Neural cell (in vitro differentiated cells): ENCODE results near the gene CBX6. TPM values are rescaled to one million over a fixed set of nuclear protein-coding genes. Genes with fewer than 3 reads are reported as not detected.

Experiments used
- H2AFZ ChIP-seq: fragments of 200-600, 300-800 bp; sonication (generic), shearing (Covaris generic); 2 replicates; pipeline ENCODE4 v1.6.0; 2014; ENCODE audit warnings: low read depth, mild to moderate bottlenecking, antibody characterized with exemption, low read length, moderate library complexity
- H3F3A ChIP-seq: fragments of 200-600 bp; shearing (Covaris generic); 2 replicates; pipeline ENCODE4 v1.6.1; 2016; ENCODE audit warnings: mild to moderate bottlenecking, moderate library complexity, mixed read lengths, antibody characterized with exemption, low read length; ENCODE audit not compliant: insufficient read depth, poor library complexity, severe bottlenecking
- H3K27ac ChIP-seq: fragments of 200-600, 300-800 bp; sonication (generic), shearing (Covaris generic); 2 replicates; pipeline ENCODE4 v1.5.1; 2014; ENCODE audit warnings: mild to moderate bottlenecking, low read length, moderate library complexity
- H3K27me3 ChIP-seq: fragments of 300-800, 200-600 bp; sonication (generic), shearing (Covaris generic); 2 replicates; pipeline ENCODE4 v1.6.0; 2014; ENCODE audit warnings: mild to moderate bottlenecking, low read depth, low read length, moderate library complexity; ENCODE audit not compliant: insufficient read depth
- H3K36me3 ChIP-seq: fragments of 300-800, 200-600 bp; sonication (generic), shearing (Covaris generic); 2 replicates; pipeline ENCODE4 v1.5.1; 2014; ENCODE audit warnings: mild to moderate bottlenecking, antibody characterized with exemption, low read length, moderate library complexity; ENCODE audit not compliant: insufficient read depth
- H3K4me2 ChIP-seq: fragments of 300-800, 200-600 bp; sonication (generic), shearing (Covaris generic); 2 replicates; pipeline ENCODE4 v1.6.0; 2014; ENCODE audit warnings: mild to moderate bottlenecking, low read length
- H3K4me3 ChIP-seq: fragments of 300-800, 200-600 bp; sonication (generic), shearing (Covaris generic); 2 replicates; pipeline ENCODE4 v1.5.1; 2014; ENCODE audit warnings: mild to moderate bottlenecking, low read length, moderate library complexity
- H3K79me2 ChIP-seq: fragments of 200-600 bp; shearing (Covaris generic); replicated peaks from 2 replicates; pipeline ENCODE4 v1.6.0; 2014; ENCODE audit warnings: mild to moderate bottlenecking, low read length, moderate library complexity; ENCODE audit not compliant: insufficient read depth
- H3K9ac ChIP-seq: fragments of 300-800, 200-600 bp; sonication (generic), shearing (Covaris generic); 2 replicates; pipeline ENCODE4 v1.6.1; 2016; ENCODE audit warnings: mild to moderate bottlenecking, low read length, mixed read lengths
- H3K9me2 ChIP-seq: fragments of 200-600 bp; shearing (Covaris generic); 2 replicates; pipeline ENCODE4 v1.6.1; 2016; ENCODE audit warnings: mild to moderate bottlenecking, low read length, mixed read lengths; ENCODE audit not compliant: insufficient read depth
- H3K9me3 ChIP-seq: fragments of 200-600, 300-800 bp; sonication (generic), shearing (Covaris generic); 2 replicates; pipeline ENCODE4 v1.6.1; 2016; ENCODE audit warnings: mild to moderate bottlenecking, mixed run types, low read length, moderate library complexity, mixed read lengths
- H4K20me1 ChIP-seq: fragments of 200-600 bp; shearing (Covaris generic); 2 replicates; pipeline ENCODE4 v1.6.1; 2016; ENCODE audit warnings: mild to moderate bottlenecking, mixed run types; ENCODE audit not compliant: insufficient read depth
- EP300 ChIP-seq: fragments of 450-650 bp; conservative IDR thresholded peaks from 2 replicates; pipeline ENCODE4 v1.6.1; 2014; ENCODE audit warnings: antibody characterized with exemption, mild to moderate bottlenecking, moderate library complexity; ENCODE audit not compliant: poor library complexity, severe bottlenecking
- EZH2 ChIP-seq: fragments of 200-600, 300-800 bp; shearing (Covaris generic), sonication (generic); IDR thresholded peaks from 2 replicates; pipeline ENCODE4 v1.6.1; 2014; ENCODE audit warnings: antibody characterized with exemption, low read length, borderline replicate concordance, mild to moderate bottlenecking; ENCODE audit not compliant: insufficient read depth, poor library complexity, severe bottlenecking
- MXI1 ChIP-seq: fragments of 450-650 bp; conservative IDR thresholded peaks from 2 replicates; pipeline ENCODE4 v1.6.1; 2014; ENCODE audit warnings: antibody characterized with exemption, mild to moderate bottlenecking; ENCODE audit not compliant: poor library complexity, severe bottlenecking
- POLR2AphosphoS5 ChIP-seq: IDR thresholded peaks from 2 replicates; pipeline ENCODE4 v1.6.1; 2012
- RAD21 ChIP-seq: fragments of 450-650 bp; conservative IDR thresholded peaks from 2 replicates; pipeline ENCODE4 v1.6.1; 2014; ENCODE audit warnings: antibody characterized with exemption, mild to moderate bottlenecking, moderate library complexity
- REST ChIP-seq: IDR thresholded peaks from 2 replicates; pipeline ENCODE4 v1.6.1; 2012; ENCODE audit warnings: borderline replicate concordance
- SMC3 ChIP-seq: fragments of 450-650 bp; conservative IDR thresholded peaks from 2 replicates; pipeline ENCODE4 v1.6.1; 2014; ENCODE audit warnings: antibody characterized with exemption, mild to moderate bottlenecking, moderate library complexity; ENCODE audit not compliant: poor library complexity
- TAF1 ChIP-seq: IDR thresholded peaks from 2 replicates; pipeline ENCODE4 v1.6.1; 2012; ENCODE audit warnings: low read depth
- polyA plus RNA-seq: library from polyadenylated mRNA; depleted of rRNA; stranded (reverse); fragments of >200 nt; gene quantifications from 2 replicates; pipeline ENCODE4 v1.2.3, GENCODE V29; 2014
- TF ChIP-seq, protein P1 (sequence below): fragments of 450-650 bp; IDR thresholded peaks from 2 replicates; pipeline ENCODE4 v1.5.1; 2014; ENCODE audit warnings: antibody characterized with exemption, mild to moderate bottlenecking, moderate library complexity; ENCODE audit not compliant: poor library complexity, severe bottlenecking

The CBX6 gene
- polyA plus RNA-seq, 1 donor from 2014 or later: 13.0 TPM

- no peak overlapping the region for H3K4me2 ChIP-seq
- H3K9ac ChIP-seq: no peak overlapping the region
These were observed 36.1 kb downstream of the CBX6 start for GRCh38 chr22:38835888-38836301.

GRCh38 chr22:38834991-38835390 lies 37.0 kb downstream of the CBX6 start:
- no peak overlapping the region for H3K27ac ChIP-seq
- TF ChIP-seq EZH2 (no peak), TAF1 (no peak), POLR2AphosphoS5 (no peak), REST (no peak), RAD21 (no peak), SMC3 (no peak), MXI1 (no peak)
- TF ChIP-seq, protein P1, sequence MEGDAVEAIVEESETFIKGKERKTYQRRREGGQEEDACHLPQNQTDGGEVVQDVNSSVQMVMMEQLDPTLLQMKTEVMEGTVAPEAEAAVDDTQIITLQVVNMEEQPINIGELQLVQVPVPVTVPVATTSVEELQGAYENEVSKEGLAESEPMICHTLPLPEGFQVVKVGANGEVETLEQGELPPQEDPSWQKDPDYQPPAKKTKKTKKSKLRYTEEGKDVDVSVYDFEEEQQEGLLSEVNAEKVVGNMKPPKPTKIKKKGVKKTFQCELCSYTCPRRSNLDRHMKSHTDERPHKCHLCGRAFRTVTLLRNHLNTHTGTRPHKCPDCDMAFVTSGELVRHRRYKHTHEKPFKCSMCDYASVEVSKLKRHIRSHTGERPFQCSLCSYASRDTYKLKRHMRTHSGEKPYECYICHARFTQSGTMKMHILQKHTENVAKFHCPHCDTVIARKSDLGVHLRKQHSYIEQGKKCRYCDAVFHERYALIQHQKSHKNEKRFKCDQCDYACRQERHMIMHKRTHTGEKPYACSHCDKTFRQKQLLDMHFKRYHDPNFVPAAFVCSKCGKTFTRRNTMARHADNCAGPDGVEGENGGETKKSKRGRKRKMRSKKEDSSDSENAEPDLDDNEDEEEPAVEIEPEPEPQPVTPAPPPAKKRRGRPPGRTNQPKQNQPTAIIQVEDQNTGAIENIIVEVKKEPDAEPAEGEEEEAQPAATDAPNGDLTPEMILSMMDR: no peak

More at GRCh38 chr22:38835888-38836301, 36.1 kb downstream of the CBX6 start:
- H3K9me2 ChIP-seq: no peaks in the 10 kb centered on the region
- no peak overlapping the region for H3K4me3 ChIP-seq
- no peaks in the 10 kb centered on the region for H4K20me1 ChIP-seq
- H3K27me3 ChIP-seq: no peaks in the 10 kb centered on the region
- H3K27ac ChIP-seq: no peak overlapping the region
- no peaks in the 10 kb centered on the region for H3F3A ChIP-seq
- no peak overlapping the region for H2AFZ ChIP-seq
- no peaks in the 10 kb centered on the region for H3K9me3 ChIP-seq
- H3K79me2 ChIP-seq: no peaks in the 10 kb centered on the region
- no peaks in the 10 kb centered on the region for H3K36me3 ChIP-seq
- TF ChIP-seq RAD21 (no peak), EZH2 (no peak), SMC3 (no peak), TAF1 (no peak), EP300 (no peak), MXI1 (no peak), POLR2AphosphoS5 (no peak), REST (no peak)
- TF ChIP-seq, protein P1: no peak

More at GRCh38 chr22:38834991-38835390, 37.0 kb downstream of the CBX6 start:
- no peaks in the 10 kb centered on the region for H3K36me3 ChIP-seq
- no peak overlapping the region for H2AFZ ChIP-seq
- H3K27me3 ChIP-seq: no peaks in the 10 kb centered on the region
- H3K4me2 ChIP-seq: no peak overlapping the region
- no peaks in the 10 kb centered on the region for H4K20me1 ChIP-seq
- H3K9me2 ChIP-seq: no peaks in the 10 kb centered on the region
- H3K79me2 ChIP-seq: no peaks in the 10 kb centered on the region
- H3K9ac ChIP-seq: no peak overlapping the region
- no peak overlapping the region for H3K4me3 ChIP-seq
- no peaks in the 10 kb centered on the region for H3K9me3 ChIP-seq
- H3F3A ChIP-seq: no peaks in the 10 kb centered on the region
